PC-9 (cell line): ENCODE data around the gene INSIG2. TPM values are rescaled to one million over a fixed set of nuclear protein-coding genes. Genes with fewer than 3 reads are reported as not detected.
A peak's percentile ranks its signal among the peaks of the same experiment; 100 is the strongest.

Experiments
- BruUV-seq: library from RNA; stranded (reverse); fragments of 400-500 nt; replicated peaks from 2 replicates; lab custom pipeline; 2021; lab: Mats Ljungman, UMichigan
- CTCF ChIA-PET: fragments of 300-600 bp; sonication (Branson Sonifier 250); formaldehyde crosslinking; loops from one replicate; lab custom pipeline; 2022; ENCODE audit warnings: antibody characterized with exemption; lab: Charles Lee
- POLR2A ChIA-PET: fragments of 300-600 bp; sonication (Branson Sonifier 250); formaldehyde crosslinking; loops from one replicate; lab custom pipeline; 2022; ENCODE audit warnings: antibody characterized with exemption; ENCODE audit not compliant: unreplicated experiment; lab: Charles Lee
- DNase-seq, 2 experiments: peaks; one replicate each; pipeline versions ENCODE4 v3.0.0 to v3.0.0-alpha.2; 2015 to 2022; ENCODE audit warnings: mixed read lengths in 1 of 2
- H2AFZ ChIP-seq: fragments of 200-600 bp; sonication (generic); 2 replicates; pipeline ENCODE4 v1.8.1; 2017; ENCODE audit warnings: antibody characterized with exemption
- H3F3A ChIP-seq: fragments of 200-600 bp; sonication (generic); 2 replicates; pipeline ENCODE4 v1.8.1; 2017; ENCODE audit warnings: antibody characterized with exemption, mild to moderate bottlenecking, low read depth; ENCODE audit not compliant: insufficient read depth
- H3K27ac ChIP-seq: fragments of 200-600 bp; sonication (generic); 2 replicates; pipeline ENCODE4 v1.6.1; 2016; ENCODE audit warnings: mixed run types
- H3K27me3 ChIP-seq: fragments of 200-600 bp; sonication (generic); 2 replicates; pipeline ENCODE4 v1.6.1; 2016; ENCODE audit warnings: low read depth, mixed run types; ENCODE audit not compliant: insufficient read depth
- H3K36me3 ChIP-seq: fragments of 200-600 bp; sonication (generic); 2 replicates; pipeline ENCODE4 v1.6.1; 2016; ENCODE audit warnings: low read depth, mixed run types
- H3K4me1 ChIP-seq: fragments of 200-600 bp; sonication (generic); replicated peaks from 2 replicates; pipeline ENCODE4 v1.6.1; 2016; ENCODE audit warnings: mixed run types; ENCODE audit not compliant: insufficient read depth
- H3K4me2 ChIP-seq: fragments of 200-600 bp; sonication (generic); 2 replicates; pipeline ENCODE4 v1.6.1; 2017; ENCODE audit warnings: mixed run types
- H3K4me3 ChIP-seq: fragments of 200-600 bp; sonication (generic); 2 replicates; pipeline ENCODE4 v1.6.1; 2016; ENCODE audit warnings: mixed run types
- H3K79me2 ChIP-seq: fragments of 200-600 bp; sonication (generic); 2 replicates; pipeline ENCODE4 v1.6.1; 2017; ENCODE audit warnings: low read depth, mixed run types
- H3K9me2 ChIP-seq: fragments of 200-600 bp; sonication (generic); 2 replicates; pipeline ENCODE4 v1.8.1; 2017; ENCODE audit warnings: mild to moderate bottlenecking; ENCODE audit not compliant: insufficient read depth
- H3K9me3 ChIP-seq: fragments of 200-600 bp; sonication (generic); 2 replicates; pipeline ENCODE4 v1.8.1; 2016; ENCODE audit warnings: low read depth; ENCODE audit not compliant: insufficient read depth
- H4K20me1 ChIP-seq: fragments of 200-600 bp; sonication (generic); 2 replicates; pipeline ENCODE4 v1.8.1; 2017; ENCODE audit not compliant: insufficient read depth
- EZH2 ChIP-seq: fragments of 200-600 bp; sonication (generic); IDR thresholded peaks from 2 replicates; pipeline ENCODE4 v1.8.0; 2017; ENCODE audit warnings: antibody characterized with exemption, low read depth
- intact Hi-C: fragments of 100-400 bp; cut with micrococcal nuclease; formaldehyde crosslinking; loops from one replicate; pipeline ENCODE4 v1.10.0; 2022; ENCODE audit not compliant: unreplicated experiment
- total RNA-seq: library from RNA; stranded (reverse); gene quantifications from 2 replicates; pipeline ENCODE4 v1.2.3, GENCODE V29; 2021
- TF ChIP-seq, protein P1 (sequence below): fragments of 200-600 bp; sonication (generic); conservative IDR thresholded peaks from 2 replicates; pipeline ENCODE4 v1.6.1; 2017; ENCODE audit warnings: mixed run types, antibody characterized with exemption, mild to moderate bottlenecking, moderate library complexity

The INSIG2 gene
- total RNA-seq, 1 experiment from 2014 or later, result 33.6 TPM

GRCh38 chr2:118146315-118147283 is 58.3 kb downstream of the INSIG2 start:
- TF ChIP-seq, protein P1, sequence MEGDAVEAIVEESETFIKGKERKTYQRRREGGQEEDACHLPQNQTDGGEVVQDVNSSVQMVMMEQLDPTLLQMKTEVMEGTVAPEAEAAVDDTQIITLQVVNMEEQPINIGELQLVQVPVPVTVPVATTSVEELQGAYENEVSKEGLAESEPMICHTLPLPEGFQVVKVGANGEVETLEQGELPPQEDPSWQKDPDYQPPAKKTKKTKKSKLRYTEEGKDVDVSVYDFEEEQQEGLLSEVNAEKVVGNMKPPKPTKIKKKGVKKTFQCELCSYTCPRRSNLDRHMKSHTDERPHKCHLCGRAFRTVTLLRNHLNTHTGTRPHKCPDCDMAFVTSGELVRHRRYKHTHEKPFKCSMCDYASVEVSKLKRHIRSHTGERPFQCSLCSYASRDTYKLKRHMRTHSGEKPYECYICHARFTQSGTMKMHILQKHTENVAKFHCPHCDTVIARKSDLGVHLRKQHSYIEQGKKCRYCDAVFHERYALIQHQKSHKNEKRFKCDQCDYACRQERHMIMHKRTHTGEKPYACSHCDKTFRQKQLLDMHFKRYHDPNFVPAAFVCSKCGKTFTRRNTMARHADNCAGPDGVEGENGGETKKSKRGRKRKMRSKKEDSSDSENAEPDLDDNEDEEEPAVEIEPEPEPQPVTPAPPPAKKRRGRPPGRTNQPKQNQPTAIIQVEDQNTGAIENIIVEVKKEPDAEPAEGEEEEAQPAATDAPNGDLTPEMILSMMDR, result no peak
- TF ChIP-seq EZH2, result no peak
- CTCF ChIA-PET, result no interaction called here
- no peaks in the 10 kb centered on the region for H3K9me2 ChIP-seq
- no peak overlapping the region for H3K4me3 ChIP-seq
- BruUV-seq, result no TSS peak
- H3F3A ChIP-seq, result peaks cover 4% of the 10 kb centered on the region; the same call in 1 of the 2 replicates
- no peaks in the 10 kb centered on the region for H3K79me2 ChIP-seq
- intact Hi-C loops, result no loop called here
- H4K20me1 ChIP-seq, result no peaks in the 10 kb centered on the region
- no peaks in the 10 kb centered on the region for H3K36me3 ChIP-seq
- POLR2A ChIA-PET, result no interaction called here
- no peak for DNase-seq
- no peaks in the 10 kb centered on the region for H3K27me3 ChIP-seq
- H3K4me2 ChIP-seq, result no peak overlapping the region
- no peaks in the 10 kb centered on the region; the same call in 1 of the 2 replicates for H3K9me3 ChIP-seq
- no peaks in the 10 kb centered on the region for H3K4me1 ChIP-seq
- H2AFZ ChIP-seq, result no peak overlapping the region
- no peak overlapping the region for H3K27ac ChIP-seq

DNA sequence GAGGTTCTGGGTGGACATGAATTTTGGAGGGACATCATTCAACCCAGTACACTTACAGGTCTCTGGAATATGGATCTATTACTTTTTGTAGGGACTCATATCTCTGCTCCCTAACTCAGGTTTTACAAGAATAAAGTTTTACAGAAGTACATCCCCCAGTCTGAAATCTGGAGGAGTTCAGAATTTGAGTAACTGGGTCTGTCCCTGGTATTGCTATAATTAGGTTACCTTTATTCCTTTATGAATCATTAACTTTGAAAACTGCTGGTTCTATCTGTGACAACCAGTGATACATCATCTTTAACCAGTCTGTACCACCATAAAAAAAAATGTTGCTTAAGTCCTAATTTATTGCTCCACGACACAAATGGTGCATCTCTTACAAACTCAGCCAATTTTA is 59.9 kb downstream of the INSIG2 start:
- H2AFZ ChIP-seq, result no peak overlapping the region
- H3K27ac ChIP-seq, result no peak overlapping the region
- ChIA-PET CTCF (no interaction called here), POLR2A (no interaction called here)
- H3K79me2 ChIP-seq, result no peaks in the 10 kb centered on the region
- no peaks in the 10 kb centered on the region for H3K27me3 ChIP-seq
- no TSS peak for BruUV-seq
- DNase-seq, result no peak
- H3K36me3 ChIP-seq, result no peaks in the 10 kb centered on the region
- TF ChIP-seq, protein P1, result no peak
- no peak for TF ChIP-seq EZH2
- no peaks in the 10 kb centered on the region for H3K9me2 ChIP-seq
- H4K20me1 ChIP-seq, result no peaks in the 10 kb centered on the region
- H3K4me1 ChIP-seq, result no peaks in the 10 kb centered on the region
- H3K4me2 ChIP-seq, result no peak overlapping the region
- no peaks in the 10 kb centered on the region; the same call in 1 of the 2 replicates for H3K9me3 ChIP-seq
- H3K4me3 ChIP-seq, result no peak overlapping the region
- peaks cover 4% of the 10 kb centered on the region; the same call in 1 of the 2 replicates for H3F3A ChIP-seq
- intact Hi-C loops, result no loop called here

DNA sequence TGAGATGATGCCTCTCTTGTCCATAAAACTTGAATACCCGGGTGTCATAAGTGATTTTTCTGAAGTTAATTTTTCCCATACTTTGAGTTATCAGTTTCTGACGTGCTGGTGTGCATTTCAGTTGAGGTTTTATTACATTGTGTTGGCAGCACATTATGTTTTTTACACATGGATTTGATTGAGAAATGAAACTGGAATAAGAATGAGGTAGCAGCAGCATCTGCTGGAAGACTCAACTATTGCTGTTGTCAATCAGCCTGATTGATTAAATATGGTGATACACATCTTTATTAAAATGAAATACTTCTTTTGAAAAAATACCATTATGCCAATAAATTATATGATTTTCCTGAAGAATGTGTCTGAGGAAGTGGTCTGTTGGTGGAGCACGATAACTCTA is 60.5 kb downstream of the INSIG2 start:
- no peak for TF ChIP-seq EZH2
- TF ChIP-seq, protein P1, result peak; percentile 25; the same call in 1 of the 2 replicates
- intact Hi-C loops, result no loop called here
- POLR2A ChIA-PET, result no interaction called here

More for the DNA sequence above, 60.5 kb downstream of the INSIG2 start:
- CTCF ChIA-PET, result no interaction called here
- H3F3A ChIP-seq, result peaks cover 4% of the 10 kb centered on the region; the same call in 1 of the 2 replicates
- no peak overlapping the region for H3K4me3 ChIP-seq
- H3K36me3 ChIP-seq, result no peaks in the 10 kb centered on the region
- H4K20me1 ChIP-seq, result no peaks in the 10 kb centered on the region
- H3K27ac ChIP-seq, result no peak overlapping the region
- H2AFZ ChIP-seq, result no peak overlapping the region
- no peak overlapping the region for H3K4me2 ChIP-seq
- no peaks in the 10 kb centered on the region for H3K27me3 ChIP-seq
- DNase-seq, result no peak
- BruUV-seq, result no TSS peak
- H3K79me2 ChIP-seq, result no peaks in the 10 kb centered on the region
- H3K9me2 ChIP-seq, result no peaks in the 10 kb centered on the region
- no peaks in the 10 kb centered on the region; the same call in 1 of the 2 replicates for H3K9me3 ChIP-seq
- H3K4me1 ChIP-seq, result no peaks in the 10 kb centered on the region
